Ramos (cell line): ENCODE data around the gene MAPK11.

Experiments
- in situ Hi-C: fragments of 300-500 bp; cut with MboI; formaldehyde crosslinking; loops from one replicate; pipeline ENCODE4 v1.14.3; 2022; ENCODE audit warnings: low sequenced_read_pairs; ENCODE audit not compliant: unreplicated experiment

The MAPK11 gene

DNA sequence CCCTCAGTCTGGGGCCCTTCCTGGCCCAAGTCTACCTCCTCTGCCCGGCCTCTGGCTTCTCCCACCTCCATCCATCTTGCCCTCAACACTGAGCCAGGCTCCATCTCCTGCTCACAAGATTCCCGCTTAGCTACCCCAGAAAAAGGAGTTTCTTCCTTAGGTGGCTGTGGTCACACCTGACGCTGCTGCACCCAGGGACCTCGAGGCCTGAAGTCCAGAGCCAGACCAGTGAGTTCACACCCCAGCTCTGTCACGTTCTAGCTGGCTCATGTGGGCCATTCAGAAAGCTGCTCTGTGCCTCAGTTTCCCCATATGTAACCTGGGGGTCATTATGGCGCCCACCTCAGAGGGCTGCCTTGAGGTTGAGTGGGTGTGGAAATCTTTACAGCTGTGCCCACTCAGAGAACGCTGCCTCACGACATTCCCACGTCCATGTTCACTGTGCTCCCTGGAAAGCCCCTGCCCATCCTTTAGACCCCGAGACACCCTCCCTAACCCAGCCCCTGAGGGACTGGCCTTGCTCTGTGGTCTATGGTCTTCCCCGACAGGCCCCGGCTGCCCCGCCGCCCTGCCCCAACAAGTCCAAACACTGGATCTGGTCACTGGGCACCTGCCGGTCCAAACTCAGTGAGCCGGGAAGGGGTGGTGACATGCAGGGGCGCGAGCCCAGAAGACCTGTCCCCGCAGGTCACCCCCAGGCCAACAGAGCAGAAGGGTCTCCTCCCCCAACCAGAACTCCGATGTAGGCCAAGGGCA lies 27.5 kb upstream of the MAPK11 start:
- in situ Hi-C loops, result no loop called here

DNA sequence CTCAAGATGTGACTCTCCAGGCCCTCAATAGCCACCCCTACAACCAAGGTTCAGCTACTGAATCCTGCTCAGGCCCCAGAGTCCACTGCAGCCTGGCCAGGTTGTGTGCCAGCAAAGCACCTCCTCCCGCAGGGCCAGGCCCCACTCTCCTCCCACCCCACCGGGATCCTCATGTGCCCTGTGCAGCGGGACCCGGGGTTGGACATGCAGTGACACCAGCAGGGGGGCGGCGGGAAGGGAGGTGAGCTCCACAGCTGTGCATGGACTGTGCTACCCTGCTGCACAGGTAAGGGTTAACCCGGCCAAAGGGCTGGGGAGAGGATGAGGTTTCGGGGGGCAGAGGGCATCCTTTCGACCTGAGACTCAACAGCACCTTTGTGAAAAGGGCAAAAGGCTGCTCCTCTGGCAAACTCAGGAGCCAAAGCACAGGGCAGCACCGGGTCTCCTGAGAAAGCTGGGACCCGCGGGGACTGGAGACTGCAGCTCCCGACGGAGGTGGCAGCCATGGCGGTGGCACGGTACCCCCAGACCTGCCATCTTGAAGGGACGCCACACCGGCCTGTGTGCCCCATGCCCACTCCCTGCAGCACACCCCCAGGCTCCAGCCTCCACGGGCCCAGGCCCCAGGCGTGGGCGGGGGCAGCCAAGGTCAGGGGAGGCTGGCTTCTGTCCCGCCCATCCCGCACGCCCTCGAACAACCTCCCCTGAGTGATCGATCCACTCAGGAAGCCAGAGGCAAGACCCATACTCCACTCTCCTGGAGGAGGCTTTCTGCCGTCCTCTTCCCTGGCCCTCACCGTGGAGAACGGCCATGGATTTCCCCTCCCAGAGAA lies 26.7 kb upstream of the MAPK11 start:
- in situ Hi-C loops, result no loop called here

DNA sequence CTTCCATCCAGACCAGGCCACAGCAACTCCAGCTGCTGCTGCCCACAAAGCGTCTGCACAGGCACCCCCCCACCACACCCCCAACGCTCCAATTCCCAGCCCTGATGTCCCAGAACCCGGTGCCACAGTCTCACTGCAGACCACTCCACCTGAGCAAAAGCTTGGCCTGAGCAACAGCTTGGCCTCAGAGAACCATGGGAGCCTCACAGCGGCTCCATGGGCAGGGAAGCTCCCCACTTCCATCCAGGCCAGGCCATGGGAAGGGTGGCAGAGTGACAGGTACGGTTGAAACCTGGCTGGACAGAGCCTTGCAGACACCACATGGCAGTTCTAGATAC lies 24.1 kb upstream of the MAPK11 start:
- in situ Hi-C loops, result no loop called here

DNA sequence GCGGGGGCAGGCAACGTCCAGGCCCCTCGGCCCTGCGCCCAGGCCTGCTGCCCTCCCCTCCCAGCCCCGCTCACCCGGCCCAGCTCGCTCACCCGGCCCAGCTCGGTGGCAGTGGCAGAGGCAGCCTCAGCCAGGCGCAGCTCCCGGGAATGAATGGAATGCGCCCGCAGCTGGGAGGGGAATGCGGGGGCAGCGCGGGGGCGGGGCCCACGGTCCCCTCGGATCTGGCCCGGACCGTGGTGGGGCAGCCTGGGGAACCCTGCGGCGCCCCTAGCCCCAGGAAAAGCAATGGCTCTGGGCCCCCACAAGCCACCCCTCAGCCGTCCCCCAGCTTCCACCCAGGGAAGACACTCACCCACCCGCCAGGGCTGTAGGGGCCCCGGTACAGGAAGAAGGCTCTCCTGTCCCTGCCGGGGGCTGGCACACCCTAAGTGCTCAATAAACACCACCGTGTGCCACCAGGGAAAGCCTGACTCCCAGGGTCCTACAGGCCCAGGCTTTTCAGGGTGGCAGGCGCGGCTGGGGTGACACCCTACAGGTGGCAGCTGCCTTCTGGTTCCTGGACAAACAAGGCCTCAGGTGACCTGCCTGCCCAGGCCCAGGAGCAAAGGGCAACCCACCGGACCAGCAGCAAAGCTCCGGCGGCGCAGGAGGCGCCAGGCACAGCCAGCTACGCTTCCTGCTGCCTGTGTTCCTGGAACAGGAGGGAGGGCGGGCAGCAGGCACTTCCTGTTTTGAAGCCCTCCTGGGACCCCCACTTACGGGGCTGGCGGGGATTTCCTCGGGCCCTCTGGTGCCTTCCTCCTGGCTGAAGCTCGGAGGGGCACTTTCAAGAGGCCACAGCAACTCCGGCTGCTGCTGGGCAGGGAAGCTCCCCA lies 23.5 kb upstream of the MAPK11 start:
- in situ Hi-C loops, result no loop called here

DNA sequence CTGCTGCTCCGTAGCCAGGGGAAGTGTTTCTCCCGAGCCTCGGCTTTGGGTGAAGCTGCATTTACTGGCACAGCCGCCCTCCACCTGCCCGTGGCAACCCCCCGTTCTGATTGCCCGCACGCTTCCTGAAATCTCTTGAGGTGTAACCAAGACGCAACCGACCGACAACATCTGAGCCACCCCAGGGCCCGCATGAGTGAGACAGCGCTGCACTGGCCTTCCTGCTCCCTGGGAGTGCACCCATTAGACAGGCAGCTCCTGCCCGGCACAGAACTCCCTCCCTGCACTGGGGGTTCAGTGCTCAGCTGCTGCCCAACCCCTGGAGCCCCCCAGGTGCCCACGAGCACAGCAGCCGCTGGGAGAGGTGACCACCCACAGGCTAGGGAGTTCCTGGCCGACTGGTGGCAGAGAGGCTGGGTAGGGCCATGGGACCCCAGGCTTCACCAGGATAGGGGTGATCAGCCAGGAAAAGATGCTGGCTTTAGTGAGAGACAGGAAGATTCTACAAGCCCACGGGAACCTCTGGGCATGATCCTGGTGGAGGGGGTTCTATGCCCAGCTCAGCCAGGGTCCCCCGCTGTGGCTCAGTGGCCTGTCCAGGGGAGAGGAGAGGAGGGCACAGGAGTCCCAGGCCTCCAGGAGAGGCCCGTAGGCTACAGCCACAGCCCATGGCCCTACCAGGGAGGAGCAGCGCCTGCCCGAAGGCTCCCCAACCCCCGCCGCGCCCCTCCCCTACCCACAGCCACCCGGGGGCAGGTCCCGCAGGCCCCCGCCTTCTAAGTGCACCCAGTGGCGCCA lies 22.7 kb upstream of the MAPK11 start:
- in situ Hi-C loops, result no loop called here

DNA sequence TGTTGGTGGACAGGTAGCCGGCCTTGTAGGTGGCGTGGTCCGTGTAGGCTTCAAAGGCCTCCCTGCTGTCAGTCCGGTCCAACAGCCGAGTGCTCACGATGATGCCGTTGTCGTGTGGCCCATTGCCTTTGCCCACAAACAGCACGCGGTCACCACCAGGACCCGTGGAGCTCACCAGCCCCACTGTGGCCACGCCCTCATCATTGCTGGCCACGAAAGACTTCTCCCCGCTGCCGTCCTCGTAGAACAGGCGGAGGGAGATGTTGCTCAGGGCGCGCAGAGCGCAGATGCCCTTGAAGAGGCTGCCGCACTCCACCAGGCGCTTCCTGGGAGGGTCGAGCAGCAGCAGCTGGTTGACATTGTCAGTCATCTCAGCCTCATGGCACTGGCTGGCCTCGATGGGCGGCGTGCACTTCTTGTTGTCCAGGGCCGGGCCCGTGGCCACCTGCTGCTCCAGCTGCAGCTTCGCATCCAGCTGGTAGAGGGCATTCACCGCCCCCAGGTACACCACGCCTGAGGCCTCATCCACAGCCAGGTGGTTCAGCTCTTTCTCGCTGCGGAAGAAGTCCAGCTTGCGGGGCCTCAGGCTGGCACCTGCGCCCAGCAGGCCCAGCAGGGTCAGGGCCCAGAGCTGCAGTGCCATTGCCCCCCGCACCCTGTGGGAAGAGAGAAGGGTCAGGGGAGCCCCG lies 19.9 kb upstream of the MAPK11 start:
- in situ Hi-C loops, result no loop called here

DNA sequence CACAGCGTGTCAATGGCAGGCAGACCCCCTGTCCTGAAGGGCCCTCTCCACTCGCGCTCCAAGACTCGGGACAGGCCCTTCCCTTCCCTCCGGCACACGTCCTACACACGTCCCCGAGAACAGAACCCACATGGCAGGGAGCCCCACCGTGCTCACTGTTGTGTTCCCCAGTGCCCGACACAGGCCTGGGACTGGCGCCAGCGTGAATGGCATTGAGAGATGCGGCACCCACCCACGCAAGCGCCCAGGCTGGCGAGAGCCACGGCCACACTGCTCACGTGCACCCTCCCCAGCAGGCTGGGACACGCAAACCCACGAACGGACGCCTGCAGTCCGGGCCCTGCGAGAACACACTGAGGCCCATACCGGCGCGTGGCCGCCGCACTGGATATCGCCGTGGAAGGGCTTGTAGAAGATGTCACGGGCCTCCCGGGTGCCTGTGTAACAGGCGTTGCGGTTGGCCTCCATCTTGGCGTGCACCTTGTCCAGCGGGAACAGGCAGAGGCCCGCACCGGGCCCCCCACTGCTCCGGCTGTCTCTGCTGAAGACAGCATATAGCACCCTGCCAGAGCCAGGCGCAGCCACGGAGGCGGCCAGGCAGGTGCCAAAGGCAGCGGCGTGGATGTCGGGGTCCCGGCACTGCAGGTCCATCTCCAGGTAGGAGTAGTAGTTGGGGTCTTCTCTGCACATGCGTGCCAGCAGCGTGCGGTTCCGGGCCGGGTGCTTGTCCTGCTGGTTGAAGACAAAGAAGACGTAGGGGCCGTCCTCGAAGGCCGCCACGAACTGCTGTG lies 19.2 kb upstream of the MAPK11 start:
- in situ Hi-C loops, result no loop called here

DNA sequence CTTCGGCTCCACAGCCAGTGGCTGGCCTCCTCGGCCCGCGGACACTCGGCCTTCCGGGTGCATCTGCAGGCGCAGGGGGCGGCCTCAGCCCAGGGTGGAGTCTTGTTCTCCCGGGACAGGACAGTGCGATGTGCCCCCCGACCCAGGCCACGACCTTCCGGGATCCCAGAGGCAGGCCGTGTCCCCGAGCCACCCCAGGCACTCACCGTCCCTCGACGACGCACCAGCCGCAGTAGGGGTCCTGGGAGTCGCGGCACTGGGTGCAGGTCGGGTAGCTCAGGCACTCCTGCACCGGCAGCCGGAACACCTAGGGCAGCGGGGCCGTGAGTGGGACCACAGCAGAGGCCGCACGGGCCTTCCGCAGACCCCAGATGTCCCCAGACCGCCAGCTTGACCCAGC lies 17.6 kb upstream of the MAPK11 start:
- in situ Hi-C loops, result no loop called here

DNA sequence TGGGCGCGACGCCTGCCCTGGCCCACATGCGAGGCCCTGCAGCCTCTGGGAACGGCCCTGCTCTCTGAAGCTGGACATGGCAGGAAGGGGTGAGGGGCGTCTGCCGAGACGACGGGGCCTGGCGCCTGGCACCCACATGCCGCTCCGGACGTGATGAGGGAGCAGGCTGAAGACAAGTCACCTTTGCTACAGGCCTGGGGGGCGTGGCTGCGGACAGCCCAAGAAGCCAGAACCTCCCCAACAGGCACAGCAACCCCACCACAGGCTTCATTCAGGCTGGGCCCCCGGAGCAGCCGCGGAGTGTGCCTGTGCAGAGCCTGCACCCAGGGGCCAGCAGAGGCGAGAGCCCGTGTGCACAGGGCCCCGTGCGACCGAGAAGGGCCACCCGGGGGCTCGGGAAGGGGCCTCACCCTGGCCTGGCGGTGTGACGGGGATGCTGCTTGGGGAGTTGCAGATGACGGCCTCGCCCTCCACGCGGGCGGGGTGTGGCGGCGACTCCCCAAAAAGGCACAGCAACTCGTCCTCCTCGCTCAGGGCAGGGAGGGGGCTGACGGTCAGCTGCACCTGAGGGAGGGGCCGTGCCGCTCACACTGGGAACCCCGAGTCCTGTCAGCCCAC lies 16.6 kb upstream of the MAPK11 start:
- in situ Hi-C loops, result no loop called here

DNA sequence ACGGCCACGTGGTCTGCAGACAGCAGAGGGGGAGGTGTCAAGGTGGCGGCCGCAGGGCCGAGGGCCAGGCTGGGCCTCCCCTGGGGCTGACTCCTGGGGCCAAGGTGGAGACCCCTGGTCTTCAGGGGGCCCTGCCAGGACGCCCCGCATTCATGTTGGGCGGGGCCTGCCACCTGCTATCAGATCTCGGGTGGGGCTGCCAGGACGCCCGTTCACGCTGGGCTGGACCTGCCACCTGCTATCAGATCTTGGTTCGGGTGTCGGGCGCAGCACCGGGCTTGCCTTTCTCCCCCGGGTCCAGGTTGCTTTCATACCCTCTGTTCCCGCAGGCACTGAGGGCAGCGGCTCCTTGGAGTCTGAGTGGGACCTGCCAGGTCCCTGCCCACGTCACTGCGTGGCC lies 16.1 kb upstream of the MAPK11 start:
- in situ Hi-C loops, result no loop called here

DNA sequence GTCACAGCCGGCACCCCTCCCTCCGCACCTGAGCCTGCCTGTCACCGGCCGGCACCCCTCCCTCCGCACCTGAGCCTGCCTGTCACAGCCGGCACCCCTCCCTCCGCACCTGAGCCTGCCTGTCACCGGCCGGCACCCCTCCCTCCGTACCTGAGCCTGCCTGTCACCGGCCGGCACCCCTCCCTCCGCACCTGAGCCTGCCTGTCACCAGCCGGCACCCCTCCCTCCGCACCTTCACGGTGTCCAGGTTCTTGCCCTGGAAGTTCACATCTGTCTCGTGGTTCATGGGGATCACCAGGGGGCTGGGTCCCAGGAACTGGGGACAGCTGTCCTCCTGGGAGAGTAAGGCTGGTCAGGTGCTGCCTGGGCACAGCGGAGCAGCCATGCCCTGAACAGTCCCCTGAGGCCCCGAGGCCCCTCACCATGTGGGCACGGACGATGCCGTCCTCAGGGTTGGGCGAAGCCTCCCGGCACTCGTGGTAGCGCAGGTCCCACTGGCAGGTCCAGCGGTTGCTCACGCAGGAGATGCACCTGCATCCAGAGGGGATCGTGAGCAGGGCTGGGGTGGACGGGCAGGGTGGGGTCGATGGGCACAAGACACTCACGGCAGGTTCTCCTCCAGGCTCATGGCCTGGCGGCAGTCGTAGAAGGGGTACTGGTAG lies 15.5 kb upstream of the MAPK11 start:
- in situ Hi-C loops, result no loop called here

DNA sequence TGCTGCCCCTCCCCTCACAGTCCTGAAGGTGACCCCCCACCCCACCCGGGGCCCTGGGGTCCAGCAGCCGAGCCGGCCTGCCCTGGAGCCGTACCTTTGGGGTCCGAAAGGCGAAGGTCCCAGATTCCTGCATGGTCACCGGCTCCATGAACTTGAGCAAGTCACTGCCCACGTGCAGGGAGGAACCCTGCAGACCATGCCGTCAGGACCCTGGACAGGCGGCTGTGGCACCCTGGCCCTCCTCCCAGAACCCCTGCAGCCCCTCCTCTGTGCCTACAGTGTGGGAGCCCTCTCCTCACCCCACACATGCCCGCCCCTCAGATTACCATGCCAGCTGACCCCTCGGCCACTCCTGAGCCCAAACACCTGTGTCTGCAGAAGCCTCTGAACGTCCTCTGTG lies 14.3 kb upstream of the MAPK11 start:
- in situ Hi-C loops, result no loop called here

DNA sequence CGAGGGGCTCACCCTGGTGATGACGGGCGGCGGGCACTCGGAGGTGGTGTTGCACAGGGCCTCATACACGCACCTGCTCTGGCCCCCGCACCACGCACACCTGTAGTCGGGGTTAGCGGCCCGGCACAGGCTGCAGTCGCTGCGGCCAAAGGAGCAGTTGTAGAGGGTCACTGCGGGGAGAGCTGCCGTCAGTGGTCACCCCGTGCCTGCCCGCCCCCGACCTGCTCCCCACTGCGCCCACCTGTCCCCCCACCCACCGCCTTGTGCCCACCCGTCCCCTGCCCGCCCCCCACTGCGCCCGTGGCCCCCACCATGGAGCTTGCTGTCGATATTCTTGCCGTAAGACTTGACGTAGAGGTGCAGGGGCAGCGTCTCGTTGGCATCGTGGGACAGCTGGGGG lies 13.6 kb upstream of the MAPK11 start:
- in situ Hi-C loops, result no loop called here

DNA sequence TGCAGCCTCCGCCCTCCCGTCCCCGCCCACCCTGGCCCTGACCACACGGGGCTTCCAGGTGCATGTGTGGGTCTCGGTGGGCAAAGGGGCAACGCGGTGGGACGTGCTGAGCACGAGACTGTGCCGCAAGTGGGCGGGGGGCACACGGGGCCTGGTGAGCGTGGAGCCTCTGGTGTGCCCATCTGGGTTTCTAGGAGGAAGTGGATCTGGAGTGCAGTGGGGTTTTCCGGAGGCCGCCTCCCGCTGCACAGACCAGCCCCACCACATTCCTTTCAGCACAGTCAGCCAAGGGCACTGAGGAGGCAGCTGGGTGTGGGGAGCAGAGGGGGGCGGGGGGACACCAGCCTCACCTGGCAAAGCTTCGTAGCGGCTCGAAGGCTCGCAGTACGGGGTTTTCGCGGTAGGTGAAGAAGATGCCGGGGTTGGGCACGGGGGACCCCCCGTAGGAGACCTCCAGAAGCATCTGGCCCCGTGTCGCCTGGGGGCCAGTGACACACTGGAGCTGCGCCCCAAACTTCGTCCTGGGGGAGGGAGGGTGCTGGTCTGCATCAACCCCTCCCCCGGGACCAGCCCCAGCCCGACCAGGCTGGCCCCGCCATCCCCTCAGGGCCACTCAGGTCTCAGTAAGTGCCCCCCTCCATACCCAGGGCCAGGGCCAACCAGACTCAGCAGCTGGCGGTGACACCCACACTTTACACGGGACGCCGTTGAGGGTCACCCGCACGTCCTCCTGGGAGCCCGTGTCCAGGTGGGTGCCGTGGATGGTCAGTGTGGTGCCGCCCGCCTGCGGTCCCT lies 12.4 kb upstream of the MAPK11 start:
- in situ Hi-C loops, result no loop called here

DNA sequence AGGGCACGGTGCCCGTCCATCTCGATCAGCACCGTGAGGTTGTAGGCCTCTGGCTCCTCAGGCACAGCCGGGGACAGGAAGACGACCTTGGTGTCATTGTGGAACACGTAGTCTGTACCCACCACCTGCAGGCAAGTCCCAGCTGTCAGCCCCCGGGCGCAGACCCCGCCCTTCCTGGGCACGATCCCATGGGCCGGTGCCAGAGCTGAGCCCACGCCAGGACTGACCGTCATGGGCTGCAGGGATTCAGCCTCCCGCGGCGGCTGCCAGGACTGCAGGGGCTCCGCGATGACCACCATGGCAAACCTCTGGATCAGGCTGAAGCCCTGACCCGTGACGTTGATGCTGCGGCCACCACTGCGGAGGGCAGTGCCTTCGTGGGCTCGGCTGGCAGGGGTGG lies 11.8 kb upstream of the MAPK11 start:
- in situ Hi-C loops, result no loop called here

DNA sequence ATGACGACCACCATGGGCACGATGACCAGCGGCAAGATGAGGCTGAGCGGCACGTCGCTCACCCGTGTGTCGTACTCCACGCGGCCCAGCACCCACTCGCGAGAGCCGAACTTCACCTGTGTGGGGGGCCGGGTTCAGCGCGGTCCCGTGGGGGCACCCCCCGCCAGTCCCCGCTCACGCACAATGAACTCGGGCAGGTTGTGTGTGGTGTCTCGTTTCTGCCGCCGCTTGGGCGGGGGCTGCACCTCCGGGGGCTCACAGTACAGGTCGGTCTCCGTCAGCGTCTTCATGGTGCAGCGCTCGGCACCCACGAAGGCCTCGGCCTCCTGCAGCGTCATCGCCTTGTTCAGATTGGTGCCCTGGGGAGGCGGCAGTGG lies 11.2 kb upstream of the MAPK11 start:
- in situ Hi-C loops, result no loop called here

DNA sequence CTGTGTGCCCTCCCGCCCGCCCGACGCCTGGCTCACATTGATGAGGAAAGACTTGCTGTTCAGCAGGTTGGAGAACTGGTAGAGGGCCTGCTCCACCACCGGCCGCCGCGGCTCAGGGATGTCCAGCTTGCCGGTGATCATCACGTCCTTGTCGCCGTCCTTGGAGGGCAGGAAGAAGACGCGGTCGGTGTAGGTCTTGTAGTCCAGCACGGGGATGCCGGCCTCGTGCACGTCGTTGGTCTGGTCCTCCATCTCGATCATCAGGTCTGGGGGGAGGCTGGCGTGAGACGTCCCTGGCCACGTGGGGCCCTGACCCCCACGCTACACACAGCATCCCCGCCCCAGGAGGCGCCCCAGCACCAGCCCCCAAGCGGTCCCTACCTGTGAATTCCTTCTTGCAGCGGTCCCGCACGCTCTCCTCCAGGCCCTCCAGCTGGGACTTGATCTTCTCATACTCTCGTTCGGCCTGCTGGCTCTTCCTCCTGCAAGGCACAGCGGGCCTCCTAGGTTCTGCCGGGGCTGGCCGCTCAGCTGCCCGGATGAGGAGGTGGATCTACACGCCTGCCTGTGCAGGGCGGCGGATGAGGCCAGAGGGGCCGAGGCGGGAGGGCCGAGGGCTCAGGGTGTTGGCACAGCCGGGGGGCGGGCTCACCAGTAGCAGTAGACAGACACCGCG lies 10.7 kb upstream of the MAPK11 start:
- in situ Hi-C loops, result no loop called here
